NCI-H146 treated with DMSO at 0.1 percent for 48 hours (cell line): Measurements from ENCODE around the gene PRPS1.
"Not testable (repeated sequence)": the region's sequence is repeated elsewhere in the genome, so short reads cannot be mapped to it uniquely, and the experiment has no call there.

Experiments used
- DNase-seq: peaks from one replicate; lab custom pipeline; 2025; ENCODE audit not compliant: unreplicated experiment; lab: John Stamatoyannopoulos, UW

PRPS1 gene

DNA sequence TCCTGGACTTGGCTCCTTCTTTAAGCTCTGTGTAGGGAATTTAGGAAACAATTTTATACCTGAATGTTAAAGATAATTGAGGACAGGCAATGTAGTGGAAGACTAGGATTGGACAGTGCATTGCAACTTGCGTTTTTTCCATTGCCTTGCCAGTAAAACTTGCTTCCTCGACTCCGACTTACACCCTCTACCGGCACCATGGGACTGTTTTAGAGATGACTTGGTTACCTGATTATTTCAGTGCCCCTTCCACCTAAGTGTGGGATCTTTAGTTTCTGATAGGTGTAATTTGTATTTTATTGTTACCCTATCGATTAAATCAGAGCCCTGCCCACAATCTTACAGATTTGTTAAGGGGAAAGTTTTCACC lies 1.2 kb downstream of the PRPS1 start:
- DNase-seq: peak; percentile 4

DNA sequence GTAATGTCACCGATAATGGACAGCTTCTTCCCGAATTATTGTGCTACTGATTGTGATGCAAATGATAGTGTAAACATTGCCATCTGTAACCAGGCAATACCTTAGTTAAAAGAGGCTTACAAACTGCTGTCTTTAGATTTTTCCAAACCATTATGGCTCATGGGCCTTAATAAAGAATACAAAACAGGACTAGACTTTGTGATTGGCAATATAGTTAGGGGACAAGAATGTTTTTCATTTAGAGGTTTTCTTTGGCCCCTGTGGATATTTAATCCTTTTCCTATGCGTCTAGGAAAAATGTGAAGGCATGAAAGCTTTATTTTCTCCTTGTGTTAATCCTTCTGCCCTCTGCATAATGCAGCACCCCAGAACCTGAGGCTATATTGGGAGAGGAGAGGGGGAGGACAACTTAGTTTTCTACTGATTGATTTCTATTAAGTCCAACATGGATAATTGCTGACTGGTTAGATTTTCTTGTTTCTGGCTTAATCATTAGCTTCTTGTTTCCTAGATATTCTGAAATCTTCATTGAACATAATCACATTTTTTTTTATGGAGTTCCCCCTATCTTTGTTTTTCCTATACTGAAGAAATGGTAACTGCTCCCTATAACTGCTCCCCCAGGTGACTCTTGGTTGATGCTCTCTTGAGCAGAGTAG lies 1.9 kb downstream of the PRPS1 start:
- DNase-seq: peak; percentile 19

DNA sequence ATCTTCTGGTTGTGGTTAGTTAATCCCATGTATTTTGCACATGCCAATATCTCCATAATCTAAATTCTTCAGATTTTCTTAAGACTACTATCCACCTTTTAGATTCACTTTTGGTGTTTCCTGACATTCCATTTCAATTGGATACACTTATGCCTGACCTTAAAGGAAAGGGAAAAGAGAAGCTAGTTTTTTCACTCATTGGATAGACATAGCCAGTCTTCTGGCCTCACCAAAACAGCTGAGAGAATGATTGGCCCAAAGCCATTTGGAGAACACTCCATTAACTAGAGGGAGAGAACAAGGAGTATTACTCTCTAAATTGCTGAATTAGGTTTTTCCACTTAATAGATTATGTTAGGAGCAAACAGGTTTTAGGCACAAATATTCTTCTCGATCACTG lies 4.0 kb downstream of the PRPS1 start:
- no peak for DNase-seq

DNA sequence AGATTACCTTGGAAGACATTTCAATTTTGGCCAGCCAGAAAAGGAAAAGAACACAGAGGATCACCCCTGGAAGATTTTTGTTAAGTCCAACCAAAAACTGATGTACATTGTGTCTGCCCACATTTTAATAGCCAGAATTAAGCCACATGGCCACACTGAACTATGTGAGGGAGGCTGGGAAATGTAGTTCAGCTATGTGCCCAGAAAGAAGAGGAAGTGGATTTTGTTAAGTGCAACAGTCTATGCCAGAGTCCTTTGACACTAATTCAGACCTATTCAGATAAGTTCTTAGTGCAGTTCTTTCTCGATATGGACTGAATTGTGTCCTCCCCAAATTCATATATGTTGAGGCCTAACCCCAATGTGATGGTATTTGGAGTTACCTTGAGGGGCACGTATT lies 18.4 kb downstream of the PRPS1 start:
- no peak for DNase-seq

DNA sequence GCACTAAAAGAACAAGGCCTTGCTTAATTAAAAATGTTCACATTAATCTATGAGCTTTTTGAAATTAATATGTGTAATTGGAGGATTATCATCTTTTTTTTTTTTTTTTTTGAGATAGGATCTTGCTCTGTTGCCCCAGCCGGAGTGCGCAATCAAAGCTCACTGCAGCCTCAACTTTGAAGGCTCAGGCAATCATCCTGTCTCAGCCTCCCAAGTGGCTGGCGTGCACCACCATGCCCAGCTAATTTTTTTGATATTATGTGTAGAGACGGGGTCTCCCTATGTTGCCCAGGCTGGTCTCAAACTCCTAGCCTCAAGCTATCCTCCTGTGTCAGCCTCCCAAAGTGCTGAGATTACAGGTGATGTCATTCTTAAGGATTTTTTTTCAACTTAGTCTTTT lies 20.0 kb downstream of the PRPS1 start:
- no peak for DNase-seq

DNA sequence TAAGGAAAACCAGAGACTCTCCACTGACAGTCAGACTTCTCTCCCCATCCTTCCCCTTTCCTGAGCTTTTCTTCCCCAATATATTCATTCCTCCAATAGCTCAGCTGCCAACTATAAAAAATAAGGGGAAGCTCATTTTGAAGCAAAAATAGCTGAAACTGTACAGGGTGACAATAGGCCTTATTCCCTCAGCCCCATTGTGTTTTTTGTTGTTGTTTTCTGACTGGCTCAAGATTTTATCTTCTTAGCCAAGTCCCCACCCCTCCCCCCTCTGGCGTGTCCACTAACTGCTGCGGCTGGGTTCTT lies 26.2 kb downstream of the PRPS1 start:
- no peak for DNase-seq

DNA sequence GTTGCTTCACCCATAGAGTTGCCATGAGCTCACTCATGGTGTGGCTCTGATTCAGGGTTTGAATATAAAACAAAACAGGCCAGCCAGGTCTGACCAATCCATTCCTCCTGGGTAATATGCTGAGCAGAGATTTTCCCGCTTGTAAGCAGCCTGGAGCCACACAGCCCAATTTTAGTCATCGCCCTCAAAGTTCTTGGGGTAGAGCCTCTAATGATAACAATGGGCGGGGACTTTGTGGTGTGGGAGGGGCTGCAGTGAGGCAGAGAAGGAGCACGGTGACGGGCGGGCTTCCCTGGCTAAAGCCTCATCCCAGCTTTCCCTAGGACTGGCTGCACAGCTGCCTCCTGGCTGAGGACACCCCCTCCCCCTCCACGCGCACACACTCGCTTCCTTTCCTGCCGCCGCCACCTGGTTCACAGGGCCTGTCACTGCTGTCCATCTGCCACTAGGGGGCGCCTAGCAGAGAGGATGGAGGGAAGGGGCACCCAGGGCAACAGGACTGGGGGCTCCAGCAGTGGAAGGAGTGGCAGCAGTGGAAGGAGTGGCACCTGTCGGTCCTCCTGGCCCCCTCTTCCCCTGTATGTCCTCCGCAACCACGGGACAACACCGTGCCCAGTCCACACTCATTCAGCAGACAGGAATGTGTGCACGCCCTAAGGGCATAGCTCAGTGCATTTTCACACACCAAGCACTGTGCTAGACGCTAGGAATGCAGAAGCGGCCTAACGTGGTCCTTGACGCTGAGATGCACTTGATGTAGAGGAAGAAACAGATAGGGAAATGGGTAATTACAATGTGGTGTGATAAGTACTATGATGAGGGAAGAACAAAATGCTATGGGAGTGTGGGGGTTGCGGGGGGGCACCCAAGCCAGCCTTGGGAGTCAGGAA lies 26.8 kb downstream of the PRPS1 start:
- no peak for DNase-seq

DNA sequence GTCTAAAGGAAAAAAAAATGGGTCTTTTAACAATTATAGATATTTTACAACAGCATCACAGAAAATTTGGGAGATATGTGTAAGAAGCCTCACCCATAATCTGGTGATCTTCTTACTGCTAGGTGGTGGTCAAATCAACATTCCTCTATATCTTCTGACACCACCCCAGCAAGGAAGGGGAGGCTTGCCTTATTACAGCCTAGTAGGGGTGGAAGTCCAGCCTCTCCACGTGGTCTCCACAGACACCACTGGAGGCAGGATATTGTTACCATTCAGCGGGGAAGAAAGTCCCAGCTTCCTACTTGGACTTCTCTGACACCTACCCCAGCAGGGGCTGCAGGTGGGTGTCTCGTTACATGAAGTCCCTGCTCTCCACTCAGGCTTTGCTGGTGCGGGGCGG lies 28.7 kb downstream of the PRPS1 start:
- DNase-seq: no peak

DNA sequence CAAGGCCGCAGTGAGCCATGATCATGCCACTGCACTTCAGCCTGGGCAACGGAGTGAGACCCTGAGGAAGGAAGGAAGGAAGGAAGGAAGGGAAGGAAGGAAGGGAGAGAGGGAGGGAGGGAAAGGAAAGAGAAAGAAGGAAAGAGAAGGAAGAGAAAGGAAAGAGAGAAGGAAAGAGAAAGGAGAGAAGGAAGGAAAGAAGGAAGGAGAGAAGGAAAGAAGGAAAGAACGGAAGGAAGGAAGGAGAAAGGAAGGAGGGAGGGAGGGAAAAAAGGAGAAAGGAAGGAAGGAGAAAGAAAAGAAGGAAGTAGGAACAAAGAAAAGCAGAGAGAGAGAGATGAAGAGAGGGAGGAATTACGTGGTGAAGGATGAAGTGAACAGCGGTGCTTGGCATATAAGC lies 30.4 kb downstream of the PRPS1 start:
- DNase-seq: no peak

DNA sequence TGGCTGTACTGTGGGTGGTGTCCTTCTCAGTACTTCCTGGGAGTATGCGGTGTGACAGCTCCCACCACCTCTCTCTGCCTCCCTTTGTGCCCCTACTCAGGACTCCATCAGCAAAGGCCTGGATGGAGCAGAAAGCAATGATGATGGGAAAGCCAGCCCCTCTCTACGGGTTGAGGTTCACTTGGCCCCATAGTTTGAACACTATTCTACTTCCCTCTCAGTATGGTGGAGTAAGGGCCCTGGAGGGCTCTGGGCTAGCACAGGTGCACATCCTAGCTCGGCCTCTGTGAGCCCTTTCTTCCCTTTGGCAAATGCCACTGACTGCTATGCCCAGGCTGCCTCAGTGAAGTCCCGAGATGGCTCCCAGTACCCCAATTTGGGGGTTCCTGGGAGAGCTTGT lies 31.0 kb downstream of the PRPS1 start:
- DNase-seq: no peak

DNA sequence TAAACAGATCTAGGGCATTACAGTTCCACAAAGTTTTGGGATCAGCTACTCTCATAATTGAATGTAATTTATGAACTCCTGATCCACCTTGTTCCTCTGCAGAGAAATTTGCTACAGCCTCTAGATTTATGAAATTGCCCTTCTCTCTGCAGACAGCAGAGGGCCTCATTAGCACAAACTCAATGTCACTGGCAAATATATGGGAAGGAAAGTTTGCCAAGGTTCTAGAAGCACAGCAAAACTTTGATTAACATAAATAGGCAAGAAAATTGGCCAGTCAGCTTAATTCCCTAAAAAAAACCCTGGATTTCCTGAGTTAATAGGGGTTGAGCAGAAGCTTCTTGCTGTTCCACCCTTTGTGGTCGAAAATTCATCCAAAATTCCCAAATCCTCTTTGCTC lies 31.5 kb downstream of the PRPS1 start:
- DNase-seq: no peak

DNA sequence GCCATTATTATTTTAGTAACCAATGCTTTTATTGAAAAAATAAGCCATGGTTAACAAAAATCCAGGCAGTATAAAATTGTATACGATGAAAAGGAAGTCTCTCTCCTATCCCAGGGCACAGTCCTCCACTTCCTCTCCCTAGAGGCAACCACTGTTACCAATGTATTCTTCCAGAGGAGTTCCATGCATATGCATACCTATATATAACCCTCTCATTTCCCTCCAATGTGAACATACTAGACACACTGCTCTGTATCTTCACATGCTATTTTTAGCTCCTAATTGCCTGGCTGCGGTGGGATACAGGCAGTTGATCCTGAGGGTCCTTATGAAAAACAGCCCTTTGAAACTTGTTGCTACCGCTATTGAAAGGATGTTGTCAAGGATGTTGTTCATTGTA lies 33.8 kb downstream of the PRPS1 start:
- DNase-seq: no peak

DNA sequence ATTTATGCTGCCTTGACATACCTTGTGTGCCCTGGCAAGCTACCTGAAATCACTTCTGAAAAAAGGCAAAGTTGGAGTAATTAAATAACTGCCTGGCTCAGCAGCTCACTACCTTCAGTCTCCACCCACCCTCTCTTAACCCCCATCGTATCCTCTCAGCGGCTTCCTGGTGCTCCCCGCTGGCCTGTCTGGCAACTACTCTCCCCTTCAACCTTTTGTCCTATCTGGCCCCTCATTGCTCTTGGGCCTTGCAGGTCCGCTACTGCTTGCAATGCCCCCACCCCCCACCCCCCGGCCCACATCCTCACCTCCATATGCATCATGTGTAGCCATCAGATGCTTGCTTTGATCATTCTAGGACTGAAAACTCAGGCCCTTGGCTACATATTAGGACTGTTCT lies 34.5 kb downstream of the PRPS1 start:
- no peak for DNase-seq

DNA sequence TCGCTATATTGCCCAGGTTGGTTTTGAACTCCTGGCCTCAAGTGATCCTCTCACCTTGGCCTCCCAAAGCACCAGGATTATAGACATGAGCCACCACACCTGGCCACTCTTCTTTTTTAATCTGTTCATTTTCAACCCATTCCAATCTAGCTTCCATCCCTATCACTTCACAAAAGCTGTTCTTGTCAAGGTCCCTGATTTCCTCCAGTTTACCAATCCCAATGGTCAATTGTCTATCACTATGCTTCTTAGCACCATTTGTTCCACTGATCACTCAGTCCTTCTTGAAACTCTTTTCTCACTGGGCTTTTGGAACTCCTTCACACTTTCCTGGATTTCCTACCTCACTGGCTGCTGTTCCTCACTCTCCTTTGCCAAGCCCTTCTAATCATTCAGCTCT lies 38.6 kb downstream of the PRPS1 start:
- DNase-seq: no peak

DNA sequence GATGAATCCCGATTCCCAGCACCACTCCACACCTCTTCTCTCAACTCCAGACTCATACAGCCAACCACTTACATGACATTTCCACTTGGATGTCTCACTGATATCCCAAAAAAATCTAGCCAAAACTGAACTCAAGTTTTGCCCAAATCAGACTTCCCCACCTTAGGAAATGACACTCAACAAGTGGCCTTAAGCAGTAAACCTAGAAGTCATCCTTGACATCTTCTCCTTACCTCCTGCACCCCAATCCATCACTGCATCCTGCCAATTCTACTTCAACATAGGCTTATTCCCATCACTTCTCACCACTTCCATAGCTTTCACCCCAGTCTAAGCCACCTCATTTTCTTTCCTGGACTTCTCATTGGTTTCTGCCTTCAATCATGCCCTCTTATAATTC lies 39.1 kb downstream of the PRPS1 start:
- DNase-seq: no peak

DNA sequence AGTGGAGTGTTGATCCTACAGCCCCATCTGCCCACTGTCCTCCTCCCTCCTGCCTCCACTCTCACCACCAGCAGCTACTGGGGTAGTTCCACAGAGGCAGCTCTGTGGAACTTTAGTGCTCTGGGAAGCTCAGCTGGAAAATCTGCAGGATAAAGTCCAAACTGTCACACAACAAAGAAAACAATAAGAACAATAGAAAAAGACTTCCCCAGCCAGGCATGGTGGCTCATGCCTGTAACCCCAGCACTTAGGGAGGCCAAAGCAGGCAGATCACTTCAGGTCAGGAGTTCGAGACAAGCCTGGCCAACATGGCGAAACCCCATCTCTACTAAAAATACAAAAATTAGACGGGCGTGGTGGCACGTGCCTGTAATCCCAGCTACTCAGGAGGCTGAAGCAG lies 40.4 kb downstream of the PRPS1 start:
- DNase-seq: not testable (repeated sequence)

DNA sequence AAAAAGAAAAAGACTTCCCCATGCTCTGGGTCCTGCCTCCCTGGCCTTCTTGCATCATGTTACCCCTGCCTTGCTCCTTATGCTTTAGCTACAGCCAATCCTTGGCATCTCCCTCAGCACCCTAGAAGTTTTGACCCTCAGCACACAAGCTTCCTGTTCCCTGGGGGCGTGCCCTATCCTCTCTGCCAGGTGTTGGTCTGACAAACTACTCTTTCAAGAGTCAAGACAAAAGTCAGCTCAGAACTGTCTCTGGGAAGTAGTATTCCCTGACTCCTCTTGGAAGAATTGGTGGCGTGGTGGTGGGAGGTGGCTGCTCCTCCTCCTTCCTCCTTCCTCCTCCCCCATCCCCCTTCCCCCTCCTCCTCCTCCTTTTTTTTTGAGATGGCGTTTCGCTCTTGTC lies 41.0 kb downstream of the PRPS1 start:
- no peak for DNase-seq

DNA sequence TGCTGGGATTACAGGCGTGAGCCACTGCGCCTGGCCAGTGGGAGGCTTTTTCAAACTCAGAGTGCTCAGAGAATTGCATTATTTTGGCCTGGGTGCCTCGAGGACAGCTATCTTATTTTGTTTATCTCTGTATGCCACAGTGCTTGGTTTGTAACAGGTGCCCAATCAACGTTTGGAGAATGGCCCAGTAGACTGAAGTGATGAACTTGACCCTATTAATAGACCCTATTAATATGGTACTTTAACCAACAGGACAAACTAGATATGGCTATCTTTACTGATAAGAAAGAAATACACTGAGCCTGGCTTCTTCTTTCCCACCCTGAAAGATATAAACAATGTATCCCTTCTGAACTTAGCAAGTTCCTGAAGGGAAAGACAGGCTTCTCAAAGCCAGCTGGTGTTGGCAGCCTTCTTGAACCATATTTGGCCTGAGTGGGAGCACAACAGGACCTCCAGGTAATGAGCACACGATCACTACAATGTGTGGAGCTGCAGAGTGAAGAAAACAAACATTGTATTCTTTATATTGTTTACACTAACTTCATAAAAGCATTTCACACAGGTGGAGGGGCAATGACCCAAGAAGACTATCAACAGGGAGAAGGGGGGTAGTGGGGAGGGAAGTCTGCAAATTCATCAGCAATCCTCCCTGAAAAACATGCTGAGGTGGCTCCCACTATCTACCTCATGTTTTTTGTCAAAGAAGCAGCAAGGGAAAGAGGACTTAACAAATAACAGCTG lies 41.7 kb downstream of the PRPS1 start:
- DNase-seq: no peak

DNA sequence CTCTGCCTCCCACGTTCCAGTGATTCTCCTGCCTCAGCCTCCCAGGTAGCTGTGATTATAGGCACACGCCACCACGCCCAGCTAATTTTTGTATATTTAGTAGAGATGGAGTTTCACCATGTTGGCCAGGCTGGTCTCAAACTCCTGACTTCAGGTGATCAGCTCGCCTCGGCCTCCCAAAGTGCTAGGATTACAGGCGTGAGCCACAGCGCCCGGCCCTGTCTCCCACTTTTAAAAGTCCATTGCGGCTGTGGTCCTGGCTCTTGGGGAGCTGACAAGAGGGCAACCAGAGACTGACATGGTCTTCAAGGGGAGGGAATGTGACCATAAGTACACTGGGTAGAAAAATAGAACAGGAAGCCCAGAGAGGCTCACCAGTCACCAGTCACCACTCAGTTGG lies 42.9 kb downstream of the PRPS1 start:
- DNase-seq: not testable (repeated sequence)

DNA sequence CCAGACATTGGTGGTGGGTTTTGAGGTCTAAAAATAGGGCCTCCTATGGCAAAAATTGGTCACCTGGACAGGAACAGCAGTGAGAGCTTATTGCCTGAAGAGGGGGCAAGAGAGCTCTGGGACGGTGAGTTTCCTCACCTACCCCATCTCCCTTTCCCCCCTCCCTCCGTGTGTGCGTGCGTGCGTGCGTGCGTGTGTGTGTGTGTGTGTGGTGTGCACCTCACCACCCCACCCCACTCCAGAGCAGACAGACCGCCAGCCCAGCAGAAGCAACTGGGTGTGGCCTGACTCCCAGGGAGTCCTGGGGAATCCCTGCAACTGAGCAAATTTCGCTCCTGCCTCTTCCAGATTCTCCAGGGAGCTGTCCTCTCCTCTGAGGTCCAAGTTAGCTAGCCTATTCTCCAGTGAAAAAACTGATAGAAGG lies 44.7 kb downstream of the PRPS1 start:
- DNase-seq: no peak

DNA sequence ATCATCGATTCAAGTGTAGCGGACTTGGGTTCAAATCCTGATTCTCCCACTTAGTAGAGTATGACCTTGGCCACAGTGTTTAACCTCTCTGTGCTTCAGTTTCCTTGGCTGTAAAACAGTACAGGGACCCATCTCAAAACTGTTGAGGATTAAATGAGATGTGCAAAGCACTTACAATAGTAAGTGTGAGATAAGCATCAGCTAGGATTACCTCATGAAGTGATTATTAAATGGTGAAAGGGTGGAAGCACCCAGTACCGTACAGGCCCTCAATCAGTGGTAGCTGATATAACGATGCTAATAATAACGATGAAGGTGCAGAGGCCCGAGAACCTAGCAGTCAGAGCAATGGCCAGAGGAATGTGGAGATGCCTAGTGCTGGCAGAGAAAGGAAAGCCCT lies 45.1 kb downstream of the PRPS1 start:
- DNase-seq: no peak

DNA sequence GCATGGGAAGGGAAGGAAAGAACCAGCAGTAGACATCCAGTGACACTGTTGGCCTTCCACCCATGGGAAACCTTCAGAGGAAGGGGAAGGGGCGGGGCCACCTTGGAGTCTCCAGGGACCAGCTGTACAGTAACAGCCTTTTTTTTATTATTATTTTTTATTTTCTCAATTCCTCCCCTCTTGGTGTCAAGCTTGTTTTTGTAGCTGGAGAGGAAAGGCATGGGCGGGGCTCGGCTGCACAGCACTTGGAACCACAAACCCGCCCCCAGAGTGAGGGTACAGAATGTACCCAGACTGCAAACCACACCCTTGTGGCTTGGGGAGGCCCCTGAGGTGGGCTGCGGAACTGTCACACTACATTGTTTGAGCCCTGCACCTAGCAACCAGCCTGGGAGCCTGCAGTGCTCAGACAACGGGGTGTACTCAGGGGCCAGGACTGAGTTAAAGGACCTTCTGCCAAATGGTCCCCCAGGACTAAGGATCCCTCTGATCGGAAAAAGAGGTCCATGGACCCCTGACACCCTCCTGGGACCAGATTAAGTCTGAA lies 45.7 kb downstream of the PRPS1 start:
- no peak for DNase-seq
